ENCODE results near the gene PPP1R1A. TPM values are rescaled to one million over a fixed set of nuclear protein-coding genes. Genes with fewer than 3 reads are reported as not detected.

The PPP1R1A gene, protein sequence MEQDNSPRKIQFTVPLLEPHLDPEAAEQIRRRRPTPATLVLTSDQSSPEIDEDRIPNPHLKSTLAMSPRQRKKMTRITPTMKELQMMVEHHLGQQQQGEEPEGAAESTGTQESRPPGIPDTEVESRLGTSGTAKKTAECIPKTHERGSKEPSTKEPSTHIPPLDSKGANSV
- 18.0 TPM for polyA plus RNA-seq (2013, experiment 1 of 4)
- 17.8 TPM for polyA plus RNA-seq (2013, experiment 2 of 4)
- 21.5 TPM for polyA plus RNA-seq (2013, experiment 3 of 4)
- polyA plus RNA-seq (2013, experiment 4 of 4): 27.5 TPM

DNA sequence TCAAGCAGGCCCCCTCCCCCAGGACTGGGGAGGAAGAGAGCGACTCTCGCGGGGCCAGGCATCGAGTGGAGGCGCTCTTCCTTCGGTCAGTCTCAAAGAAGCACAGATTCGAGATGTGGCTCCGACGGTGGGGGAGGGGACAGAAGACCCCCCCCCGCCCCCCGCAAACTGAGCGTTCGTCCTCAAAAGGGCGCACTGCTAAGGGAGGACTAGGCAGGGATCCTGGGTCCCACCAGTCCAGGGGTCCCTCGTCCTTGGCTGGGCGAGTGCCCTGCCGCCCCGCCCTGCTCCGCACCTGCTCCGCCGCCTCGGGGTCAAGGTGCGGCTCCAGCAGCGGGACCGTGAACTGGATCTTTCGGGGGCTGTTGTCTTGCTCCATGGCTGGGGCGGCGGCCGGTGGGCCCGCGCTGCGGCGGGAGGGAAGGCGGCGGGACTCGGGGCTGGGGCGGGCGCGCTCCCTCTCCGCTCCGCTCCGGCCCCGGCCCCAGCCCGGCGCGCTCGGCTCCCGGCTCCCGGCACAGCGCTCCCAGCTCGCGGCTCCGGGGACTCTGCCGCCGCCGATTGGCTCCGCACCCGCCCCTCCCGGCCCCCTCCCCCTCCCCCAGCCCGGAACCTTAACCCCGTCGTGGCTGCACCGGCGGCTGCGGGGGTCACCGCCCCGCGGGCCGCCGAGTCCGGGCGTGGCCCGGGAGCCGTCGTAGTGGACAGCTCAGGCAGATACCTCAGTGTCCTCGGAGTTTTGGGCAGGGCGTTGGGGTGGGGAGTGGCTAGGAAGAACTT is at the start of gene PPP1R1A:
Gene PPP1R1A (minus strand): TSS at position 550 of the 780 bp plus-strand sequence. CDS start 171 bp downstream, at position 379.
- no peak within 1 kb of the TSS for H3K27ac ChIP-seq (ENCODE audit: insufficient read depth, low read depth, low read length, poor library complexity, severe bottlenecking)
- peaks cover 32% of the 10 kb centered on the region for H3K4me1 ChIP-seq (ENCODE audit: control insufficient read depth, insufficient read depth, low read length)
- no peaks in the 10 kb centered on the region for H3K9me3 ChIP-seq (ENCODE audit: control insufficient read depth, low read length)
- H3K36me3 ChIP-seq (ENCODE audit: control insufficient read depth, insufficient read depth, low read length): no peaks in the 10 kb centered on the region
- peaks cover 24% of the 10 kb centered on the region for H3K27me3 ChIP-seq (ENCODE audit: control insufficient read depth, insufficient read depth, low read length, poor library complexity, severe bottlenecking)
- WGBS, 2 experiments: 0 to 1% methylated on average over 70 to 77 of the region's 77 CpGs
- H3K4me3 ChIP-seq (ENCODE audit: insufficient read depth, low read depth, low read length): peak within 1 kb of the TSS; percentile 64

DNA sequence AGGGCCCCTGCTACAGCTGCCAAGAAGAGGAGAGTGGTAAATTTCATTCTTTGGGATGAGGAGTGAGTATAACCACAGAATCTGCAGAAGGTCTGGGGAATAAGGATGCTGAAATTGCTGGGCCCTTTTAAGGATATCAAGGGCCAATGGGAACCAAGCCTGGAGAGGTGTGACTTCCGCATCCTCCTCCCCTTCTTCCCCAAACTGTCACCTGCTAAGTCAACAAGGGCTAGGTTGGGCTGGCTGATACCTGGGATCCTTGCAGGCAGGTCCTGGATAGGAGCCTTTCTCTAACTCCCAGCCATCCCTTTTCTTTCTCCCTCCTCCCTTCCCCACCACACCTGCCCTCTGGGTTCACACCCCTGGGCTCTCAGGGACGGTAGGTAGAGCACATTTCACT is 46.3 kb upstream of the PPP1R1A start, which contains the start of gene LACRT:
Gene LACRT (minus strand): TSS at position 101 of the 400 bp plus-strand sequence. CDS start 54 bp downstream, at position 47.
- H3K36me3 ChIP-seq (ENCODE audit: control insufficient read depth, insufficient read depth, low read length): no peaks in the 10 kb centered on the region
- no peak within 1 kb of the TSS for H3K4me3 ChIP-seq (ENCODE audit: insufficient read depth, low read depth, low read length)
- no peaks in the 10 kb centered on the region for H3K4me1 ChIP-seq (ENCODE audit: control insufficient read depth, insufficient read depth, low read length)
- no peaks in the 10 kb centered on the region for H3K9me3 ChIP-seq (ENCODE audit: control insufficient read depth, low read length)
- no peaks in the 10 kb centered on the region for H3K27me3 ChIP-seq (ENCODE audit: control insufficient read depth, insufficient read depth, low read length, poor library complexity, severe bottlenecking)
- H3K27ac ChIP-seq (ENCODE audit: insufficient read depth, low read depth, low read length, poor library complexity, severe bottlenecking): no peak within 1 kb of the TSS
- 75 to 80% methylated on average over 2 of the region's 2 CpGs for WGBS, 2 experiments

DNA sequence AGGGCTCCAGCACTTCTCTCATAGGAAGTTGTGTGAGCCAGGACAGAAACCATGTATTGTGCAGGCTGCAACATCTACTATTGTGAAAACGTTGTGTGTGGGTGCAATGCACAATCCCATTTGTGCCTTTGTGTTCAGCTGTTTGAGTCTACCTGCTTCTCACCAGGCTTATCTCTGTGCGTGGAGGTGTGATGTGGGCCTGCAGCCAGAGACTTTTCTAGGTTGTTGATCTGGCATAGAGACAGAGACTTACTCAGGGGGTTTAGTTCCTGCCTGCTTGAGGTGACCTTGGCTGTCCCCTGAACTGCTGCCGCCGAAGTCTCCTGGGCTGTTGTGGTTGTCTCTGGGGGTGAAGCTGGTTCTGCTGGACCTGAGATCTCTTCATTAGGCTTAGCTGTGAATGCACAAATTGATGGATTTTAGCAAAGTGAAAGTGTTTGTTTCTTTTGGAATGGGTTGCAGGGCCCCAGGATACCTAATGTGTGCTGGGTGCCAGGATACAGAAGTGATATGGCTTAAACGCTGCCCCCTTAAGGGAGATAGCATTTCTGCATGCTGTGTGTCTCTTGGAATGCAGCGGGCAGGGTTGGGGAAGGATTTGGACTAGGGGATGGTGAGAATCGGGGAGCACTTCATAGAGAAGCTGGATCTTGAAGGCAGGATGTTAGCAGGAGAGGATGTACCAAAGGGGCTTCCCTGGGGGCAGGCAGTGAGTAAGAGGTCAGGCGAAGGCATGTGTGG is 43.7 kb upstream of the PPP1R1A start:
- Histone ChIP-seq H3K27me3 (ENCODE audit: control insufficient read depth, insufficient read depth, low read length, poor library complexity, severe bottlenecking) (no peaks in the 10 kb centered on the region), H3K27ac (ENCODE audit: insufficient read depth, low read depth, low read length, poor library complexity, severe bottlenecking) (no peak overlapping the region), H3K4me1 (ENCODE audit: control insufficient read depth, insufficient read depth, low read length) (no peaks in the 10 kb centered on the region), H3K9me3 (ENCODE audit: control insufficient read depth, low read length) (peaks cover 2% of the 10 kb centered on the region), H3K36me3 (ENCODE audit: control insufficient read depth, insufficient read depth, low read length) (no peaks in the 10 kb centered on the region), H3K4me3 (ENCODE audit: insufficient read depth, low read depth, low read length) (no peak overlapping the region)
- WGBS, 2 experiments: 82 to 84% methylated on average over 8 of the region's 8 CpGs

DNA sequence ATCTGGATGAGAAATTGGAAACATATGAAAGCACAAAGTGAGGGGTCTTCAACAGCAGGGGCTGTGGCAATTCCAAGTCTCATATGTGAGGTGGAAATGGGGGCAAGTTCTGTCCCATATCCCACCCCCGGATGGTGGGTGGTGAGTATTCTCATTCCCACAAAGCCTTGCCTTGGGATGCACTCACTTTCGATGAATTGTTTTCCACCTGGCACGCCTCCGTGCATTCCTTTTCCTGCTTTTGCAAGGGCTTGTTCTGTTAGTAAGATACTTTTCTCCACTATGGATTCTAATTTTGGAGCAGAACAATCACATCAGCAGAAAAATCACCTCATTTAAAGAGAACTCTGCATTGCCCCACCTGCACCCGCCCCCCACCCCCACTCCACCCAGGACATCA is 43.1 kb upstream of the PPP1R1A start:
- Histone ChIP-seq H3K27me3 (ENCODE audit: control insufficient read depth, insufficient read depth, low read length, poor library complexity, severe bottlenecking) (no peaks in the 10 kb centered on the region), H3K27ac (ENCODE audit: insufficient read depth, low read depth, low read length, poor library complexity, severe bottlenecking) (no peak overlapping the region), H3K4me3 (ENCODE audit: insufficient read depth, low read depth, low read length) (no peak overlapping the region), H3K36me3 (ENCODE audit: control insufficient read depth, insufficient read depth, low read length) (no peaks in the 10 kb centered on the region), H3K4me1 (ENCODE audit: control insufficient read depth, insufficient read depth, low read length) (no peaks in the 10 kb centered on the region), H3K9me3 (ENCODE audit: control insufficient read depth, low read length) (peaks cover 2% of the 10 kb centered on the region)
- WGBS, 2 experiments: 92 to 100% methylated on average over 4 of the region's 5 CpGs

DNA sequence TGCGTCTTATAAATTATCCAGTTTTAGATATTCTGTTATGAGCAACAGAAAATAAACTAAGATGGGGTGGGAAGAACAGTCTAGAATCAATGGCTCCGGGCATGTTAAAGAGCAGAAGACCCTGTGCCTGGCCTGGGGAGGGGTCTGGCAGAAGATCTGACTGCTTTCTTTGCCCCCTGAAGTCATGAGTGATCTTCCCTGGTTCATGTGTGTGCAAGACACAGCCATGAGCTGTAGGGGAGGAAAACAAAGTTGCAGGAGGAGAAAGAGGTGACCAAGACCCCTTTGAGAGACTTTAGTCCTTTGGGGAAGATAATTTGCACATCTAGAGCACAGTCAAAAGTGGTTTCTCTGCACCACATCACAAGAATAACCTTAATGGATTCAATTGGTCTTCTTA is 41.5 kb upstream of the PPP1R1A start:
- no peak overlapping the region for H3K27ac ChIP-seq (ENCODE audit: insufficient read depth, low read depth, low read length, poor library complexity, severe bottlenecking)
- H3K9me3 ChIP-seq (ENCODE audit: control insufficient read depth, low read length): peaks cover 2% of the 10 kb centered on the region
- no peaks in the 10 kb centered on the region for H3K4me1 ChIP-seq (ENCODE audit: control insufficient read depth, insufficient read depth, low read length)
- H3K27me3 ChIP-seq (ENCODE audit: control insufficient read depth, insufficient read depth, low read length, poor library complexity, severe bottlenecking): no peaks in the 10 kb centered on the region
- no peaks in the 10 kb centered on the region for H3K36me3 ChIP-seq (ENCODE audit: control insufficient read depth, insufficient read depth, low read length)
- no peak overlapping the region for H3K4me3 ChIP-seq (ENCODE audit: insufficient read depth, low read depth, low read length)
- WGBS, 2 experiments: 98% methylated on average over 2 of the region's 2 CpGs

DNA sequence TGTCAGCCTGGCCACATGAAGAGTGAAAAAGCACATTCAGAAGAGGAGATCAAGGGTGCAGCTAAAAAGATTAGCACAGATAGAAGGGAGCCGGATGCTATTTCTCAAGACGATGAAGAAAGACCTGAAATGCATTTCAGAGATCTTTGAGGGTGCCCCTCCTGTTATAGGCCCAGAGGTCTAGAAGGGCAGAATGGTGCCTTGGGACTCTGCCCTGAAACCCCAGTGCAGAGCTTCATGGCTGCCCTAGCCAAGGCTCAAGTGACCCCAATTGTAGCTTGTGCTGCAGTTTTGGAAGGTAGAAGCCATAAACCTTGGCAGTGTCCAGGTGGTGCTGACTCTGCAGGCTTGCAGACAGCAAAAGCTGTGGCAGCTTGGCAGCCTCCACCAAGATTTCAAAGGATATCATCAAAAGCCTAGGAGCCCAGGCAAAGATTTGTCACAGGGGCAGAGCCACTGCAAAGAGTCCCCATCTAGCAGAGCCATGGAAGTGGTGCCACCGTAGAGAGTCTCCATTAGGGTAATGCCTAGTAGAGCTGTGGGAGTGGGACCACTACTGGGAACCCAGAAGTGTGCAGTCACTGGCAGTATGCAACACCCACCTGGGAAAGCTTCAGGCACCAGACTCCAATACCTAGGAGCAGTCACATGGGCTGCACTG is 39.9 kb upstream of the PPP1R1A start:
- 92 to 96% methylated on average over 3 of the region's 3 CpGs for WGBS, 2 experiments
- H3K27ac ChIP-seq (ENCODE audit: insufficient read depth, low read depth, low read length, poor library complexity, severe bottlenecking): no peak overlapping the region
- H3K36me3 ChIP-seq (ENCODE audit: control insufficient read depth, insufficient read depth, low read length): no peaks in the 10 kb centered on the region
- no peaks in the 10 kb centered on the region for H3K27me3 ChIP-seq (ENCODE audit: control insufficient read depth, insufficient read depth, low read length, poor library complexity, severe bottlenecking)
- H3K4me3 ChIP-seq (ENCODE audit: insufficient read depth, low read depth, low read length): no peak overlapping the region
- H3K4me1 ChIP-seq (ENCODE audit: control insufficient read depth, insufficient read depth, low read length): no peaks in the 10 kb centered on the region
- peaks cover 2% of the 10 kb centered on the region for H3K9me3 ChIP-seq (ENCODE audit: control insufficient read depth, low read length)

DNA sequence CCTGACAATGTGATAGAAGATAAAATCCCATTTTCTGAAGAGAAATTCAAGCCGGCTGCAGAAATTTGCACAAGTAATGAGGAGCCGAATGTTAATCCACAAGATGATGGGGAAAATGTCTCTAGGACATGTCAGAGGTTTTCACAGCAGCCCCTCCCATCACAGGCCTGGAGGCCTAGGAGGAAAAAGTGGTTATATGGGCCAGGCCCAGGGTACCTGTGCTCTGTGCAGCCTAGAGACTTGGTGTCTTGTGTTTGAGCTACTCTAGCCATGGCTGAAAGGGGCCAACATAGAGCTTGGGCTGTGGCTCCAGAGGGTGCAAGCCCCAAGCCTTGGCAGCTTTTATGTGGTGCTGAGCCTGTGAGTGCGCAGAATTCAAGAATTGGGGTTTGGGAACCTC is 38.8 kb upstream of the PPP1R1A start:
- Histone ChIP-seq H3K4me1 (ENCODE audit: control insufficient read depth, insufficient read depth, low read length) (no peaks in the 10 kb centered on the region), H3K4me3 (ENCODE audit: insufficient read depth, low read depth, low read length) (no peak overlapping the region), H3K27ac (ENCODE audit: insufficient read depth, low read depth, low read length, poor library complexity, severe bottlenecking) (no peak overlapping the region), H3K36me3 (ENCODE audit: control insufficient read depth, insufficient read depth, low read length) (no peaks in the 10 kb centered on the region), H3K9me3 (ENCODE audit: control insufficient read depth, low read length) (peaks cover 2% of the 10 kb centered on the region), H3K27me3 (ENCODE audit: control insufficient read depth, insufficient read depth, low read length, poor library complexity, severe bottlenecking) (no peaks in the 10 kb centered on the region)
- 92% methylated on average over 3 of the region's 3 CpGs for WGBS, 2 experiments

DNA sequence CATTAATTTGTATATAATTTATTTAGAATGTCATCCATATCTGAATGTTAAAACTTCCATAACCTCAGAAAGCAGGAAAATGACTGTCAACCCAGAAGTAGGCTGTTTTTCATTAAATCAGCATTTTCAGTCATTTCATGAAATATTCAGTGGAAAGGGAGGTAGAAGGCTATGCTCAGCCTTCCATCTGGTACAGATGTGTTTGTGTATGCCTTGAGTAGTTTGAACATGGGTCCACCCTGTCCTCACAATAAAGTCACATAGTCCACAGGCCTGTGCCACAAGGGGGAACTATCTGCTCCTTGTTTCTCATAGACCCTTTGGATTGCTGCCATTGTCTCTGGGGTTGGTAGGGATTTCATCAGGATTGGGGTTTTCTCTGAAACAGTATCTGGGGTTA is 37.1 kb upstream of the PPP1R1A start:
- H3K9me3 ChIP-seq (ENCODE audit: control insufficient read depth, low read length): peaks cover 2% of the 10 kb centered on the region
- no peaks in the 10 kb centered on the region for H3K36me3 ChIP-seq (ENCODE audit: control insufficient read depth, insufficient read depth, low read length)
- H3K4me3 ChIP-seq (ENCODE audit: insufficient read depth, low read depth, low read length): no peak overlapping the region
- H3K27ac ChIP-seq (ENCODE audit: insufficient read depth, low read depth, low read length, poor library complexity, severe bottlenecking): no peak overlapping the region
- no peaks in the 10 kb centered on the region for H3K4me1 ChIP-seq (ENCODE audit: control insufficient read depth, insufficient read depth, low read length)
- no peaks in the 10 kb centered on the region for H3K27me3 ChIP-seq (ENCODE audit: control insufficient read depth, insufficient read depth, low read length, poor library complexity, severe bottlenecking)

DNA sequence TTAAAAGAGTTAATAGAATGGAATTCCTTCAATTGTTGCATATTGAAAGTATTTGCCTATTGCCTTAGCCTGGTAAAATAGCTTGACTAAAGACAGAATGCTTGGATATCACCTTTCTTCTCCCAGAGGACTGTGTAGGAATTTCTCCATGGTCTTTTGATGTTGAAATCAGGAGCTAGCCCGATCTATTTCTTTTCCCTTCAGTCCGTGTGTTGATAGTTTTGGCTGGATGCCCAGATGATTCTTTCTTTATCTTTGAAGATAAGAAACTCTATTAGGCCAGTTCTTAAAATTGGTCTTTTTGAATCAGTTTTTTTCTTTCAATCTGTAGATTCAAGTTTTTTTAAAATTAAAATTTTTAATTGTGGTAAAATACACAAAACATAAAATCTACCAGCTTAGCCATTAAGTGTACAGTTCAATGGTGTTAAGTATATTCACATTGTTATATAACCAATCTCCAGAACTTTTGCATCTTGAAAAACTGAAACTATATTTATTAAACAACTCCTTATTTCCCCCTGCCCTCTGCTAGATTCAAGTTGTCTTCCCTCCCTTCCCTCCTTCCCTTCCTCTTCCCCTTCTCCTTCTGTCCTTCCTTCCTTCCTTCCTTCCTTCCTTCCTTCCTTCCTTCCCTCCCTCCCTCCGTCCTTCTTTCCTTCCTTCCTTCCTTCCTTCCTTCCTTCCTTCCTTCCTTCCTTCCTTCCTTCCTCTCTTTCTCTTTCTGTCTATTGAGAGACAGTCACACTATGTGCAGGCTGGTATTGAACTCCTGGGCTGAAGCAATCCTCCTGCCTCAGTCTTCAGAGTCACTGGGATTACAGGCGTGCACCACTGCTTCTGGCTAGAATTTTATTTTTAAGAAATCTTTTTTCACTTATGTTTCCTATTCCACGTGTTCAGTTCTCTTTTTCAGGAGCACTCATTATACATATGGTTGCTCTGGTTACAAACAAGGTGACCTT is 36.1 kb upstream of the PPP1R1A start:
- Histone ChIP-seq H3K4me3 (ENCODE audit: insufficient read depth, low read depth, low read length) (no peak overlapping the region), H3K27me3 (ENCODE audit: control insufficient read depth, insufficient read depth, low read length, poor library complexity, severe bottlenecking) (no peaks in the 10 kb centered on the region), H3K36me3 (ENCODE audit: control insufficient read depth, insufficient read depth, low read length) (no peaks in the 10 kb centered on the region), H3K27ac (ENCODE audit: insufficient read depth, low read depth, low read length, poor library complexity, severe bottlenecking) (no peak overlapping the region), H3K9me3 (ENCODE audit: control insufficient read depth, low read length) (peaks cover 2% of the 10 kb centered on the region), H3K4me1 (ENCODE audit: control insufficient read depth, insufficient read depth, low read length) (no peaks in the 10 kb centered on the region)
- WGBS, 2 experiments: 87 to 88% methylated on average over 3 to 5 of the region's 5 CpGs

All from ectodermal cell (in vitro differentiated cells).